Body of pancreas (tissue), 4 donors: ENCODE measurements around the gene GALNT7. TPM values are rescaled to one million over a fixed set of nuclear protein-coding genes. Genes with fewer than 3 reads are reported as not detected.

Experiments used
- ATAC-seq: fragments of 150-250 bp; one replicate; pipeline ENCODE4 v1.9.1; 2016
- DNase-seq, 4 donors: peaks; one replicate each; pipeline ENCODE4 v3.0.0-alpha.2; 2019
- H3K27ac ChIP-seq, 4 donors: fragments of 200-600 bp; sonication (generic); 1 replicate in 3 of 4; 2 replicates in 1 of 4; pipeline versions ENCODE4 v1.5.1 to v1.6.1; 2016 to 2019; ENCODE audit warnings: mild to moderate bottlenecking in 1 of 4, mixed read lengths in 1 of 4, moderate library complexity in 1 of 4
- H3K27me3 ChIP-seq, 2 donors: fragments of 200-600 bp; sonication (generic); one replicate each; pipeline ENCODE4 v1.6.0; 2016; ENCODE audit warnings: mild to moderate bottlenecking in 1 of 2
- H3K36me3 ChIP-seq, 2 donors: fragments of 200-600 bp; sonication (generic); replicated peaks in 1 of 2; 2 replicates each; pipeline ENCODE4 v1.5.1; 2016; ENCODE audit warnings: low read depth in 2 of 2; ENCODE audit not compliant: insufficient read depth in 1 of 2
- H3K4me1 ChIP-seq: fragments of 200-600 bp; sonication (generic); one replicate; pipeline ENCODE4 v1.6.0; 2016
- H3K4me3 ChIP-seq, 2 donors: fragments of 200-600 bp; sonication (generic); 1 replicate in 1 of 2; 2 replicates in 1 of 2; pipeline ENCODE4 v1.5.1; 2016 to 2019
- H3K9me3 ChIP-seq, 3 donors: fragments of 200-600 bp; sonication (generic); 1 replicate in 2 of 3; 2 replicates in 1 of 3; pipeline ENCODE4 v1.5.1; 2016
- CTCF ChIP-seq, 7 experiments: fragments of 450-650 bp in 4 of 7; fragments of 200-600 bp in 3 of 7; sonication (generic) in 3 of 7; IDR thresholded peaks; one replicate each; pipeline ENCODE4 v1.5.1; 2016 to 2019; ENCODE audit warnings: antibody characterized with exemption in 7 of 7
- POLR2A ChIP-seq, 3 donors: fragments of 450-650 bp; IDR thresholded peaks; one replicate each; pipeline ENCODE4 v1.6.1; 2016; ENCODE audit warnings: antibody characterized with exemption in 3 of 3, mild to moderate bottlenecking in 2 of 3
- WGBS, 2 donors: methylation state at CpG; one replicate each; pipeline ENCODE4 v1.1.5; 2017; 5-methylcytosine and 5-hydroxymethylcytosine counted together
- intact Hi-C: fragments of 100-400 bp; cut with DNase I; formaldehyde crosslinking; loops from one replicate; pipeline ENCODE4 v1.15.1; 2023
- total RNA-seq, 2 donors: library from RNA; depleted of rRNA; stranded (reverse); fragments of >200 nt; gene quantifications; one replicate each; pipeline ENCODE4 v1.1.0, GENCODE V29; 2016

Gene GALNT7
- total RNA-seq, 2 donors from 2014 or later, result 20.4 to 32.4 TPM

- ATAC-seq (no peak), DNase-seq (no peak)
- H3K27me3 ChIP-seq, result no peaks in the 10 kb centered on the region
- no peaks in the 10 kb centered on the region for H3K36me3 ChIP-seq
- WGBS, 2 donors, result 52 to 61% methylated on average over 6 of the region's 6 CpGs
- no peaks in the 10 kb centered on the region for H3K9me3 ChIP-seq
- no peak for TF ChIP-seq CTCF (IDR thresholded peaks at IDR 0.05)
- no peak for TF ChIP-seq POLR2A (IDR thresholded peaks at IDR 0.05)
- peaks cover 20% of the 10 kb centered on the region for H3K4me1 ChIP-seq
- no peak overlapping the region for H3K4me3 ChIP-seq
- intact Hi-C loops, result no loop called here
- peak overlapping the region in 1 of 4 donors; percentile 99 for H3K27ac ChIP-seq
Measured at GRCh38 chr4:173332021-173332487, 163.4 kb downstream of the GALNT7 start.

GRCh38 chr4:173332963-173333657 lies 164.5 kb downstream of the GALNT7 start:
- Histone ChIP-seq H3K4me3 (peak overlapping the region; percentile 71 to 72), H3K36me3 (no peaks in the 10 kb centered on the region), H3K27ac (peak overlapping the region; percentile 85 to 99 (median 96)), H3K4me1 (peaks cover 20% of the 10 kb centered on the region), H3K9me3 (no peaks in the 10 kb centered on the region), H3K27me3 (no peaks in the 10 kb centered on the region)
- intact Hi-C loops, result no loop called here
- 6 to 8% methylated on average over 21 of the region's 21 CpGs for WGBS, 2 donors
- no peak for ATAC-seq
- peak in 1 of 4 donors; percentile 24 for DNase-seq
- no peak for TF ChIP-seq CTCF (IDR thresholded peaks at IDR 0.05)
- no peak for TF ChIP-seq POLR2A (IDR thresholded peaks at IDR 0.05)

- Histone ChIP-seq H3K36me3 (no peaks in the 10 kb centered on the region), H3K27me3 (no peaks in the 10 kb centered on the region), H3K27ac (peak overlapping the region; percentile 85 to 99 (median 96)), H3K9me3 (no peaks in the 10 kb centered on the region), H3K4me1 (peaks cover 20% of the 10 kb centered on the region), H3K4me3 (peak overlapping the region; percentile 71 to 72)
- no peak for TF ChIP-seq POLR2A (IDR thresholded peaks at IDR 0.05)
- no peak for TF ChIP-seq CTCF (IDR thresholded peaks at IDR 0.05)
- 0 to 1% methylated on average over 18 to 42 of the region's 53 CpGs for WGBS, 2 donors
- ATAC-seq, result peak; percentile 36
- DNase-seq, result peak; percentile 58 to 73 (median 62)
- intact Hi-C loops, result no loop called here
Measured at GRCh38 chr4:173333658-173334084, 165.1 kb downstream of the GALNT7 start.

- H3K9me3 ChIP-seq, result no peaks in the 10 kb centered on the region
- H3K36me3 ChIP-seq, result no peaks in the 10 kb centered on the region
- peak; percentile 100 for DNase-seq
- TF ChIP-seq POLR2A (IDR thresholded peaks at IDR 0.05), result peak; percentile 83 to 99 (median 98)
- peak in 1 of 7 experiments; percentile 6 for TF ChIP-seq CTCF (IDR thresholded peaks at IDR 0.05)
- H3K4me1 ChIP-seq, result peaks cover 20% of the 10 kb centered on the region
- peak within 1 kb of the TSS; percentile 85 to 99 (median 96) for H3K27ac ChIP-seq
- H3K4me3 ChIP-seq, result peak within 1 kb of the TSS; percentile 80 to 93
- no peaks in the 10 kb centered on the region for H3K27me3 ChIP-seq
- ATAC-seq, result peak; percentile 95
- intact Hi-C loops, result no loop called here
- 0 to 1% methylated on average over 35 to 61 of the region's 61 CpGs for WGBS, 2 donors
Measured at GRCh38 chr4:173334085-173334890, 165.7 kb downstream of the GALNT7 start, which contains the start of gene HMGB2. HMGB2 (minus strand) TSS chr4:173334358; CDS start chr4:173333649, 709 bp downstream.
